Prostate gland (tissue), 1 donor: ENCODE measurements around the gene PILRA.
"Not testable (repeated sequence)": the region's sequence is repeated elsewhere in the genome, so short reads cannot be mapped to it uniquely, and the experiment has no call there.

Experiments used
- POLR2A ChIP-seq: fragments of 450-650 bp; IDR thresholded peaks from one replicate; pipeline ENCODE4 v1.6.1; 2016; ENCODE audit warnings: antibody characterized with exemption, mild to moderate bottlenecking
- POLR2AphosphoS5 ChIP-seq: sonication (generic); formaldehyde crosslinking; IDR thresholded peaks from one replicate; pipeline ENCODE4 v1.6.1; 2017; ENCODE audit warnings: antibody characterized with exemption

GRCh38 chr7:100338083-100338696, 35.1 kb upstream of the PILRA start:
- not testable (repeated sequence) for TF ChIP-seq POLR2A, POLR2AphosphoS5
